OCI-LY7 (cell line): Measurements from ENCODE around the gene EIF2B1. TPM values are rescaled to one million over a fixed set of nuclear protein-coding genes. Genes with fewer than 3 reads are reported as not detected.

ENCODE experiments used
- Bru-seq: library from RNA; stranded (reverse); fragments of 400-500 nt; gene quantifications from one replicate; lab custom pipeline; 2021; lab: Mats Ljungman, UMichigan
- BruChase-seq, 2 experiments: library from RNA; stranded (reverse); fragments of 400-500 nt; gene quantifications; one replicate each; lab custom pipeline; 2021; lab: Mats Ljungman, UMichigan
- BruUV-seq: library from RNA; stranded (reverse); fragments of 400-500 nt; replicated peaks from 2 replicates; lab custom pipeline; 2021; lab: Mats Ljungman, UMichigan
- CTCF ChIA-PET: fragments of 300-600 bp; sonication (Branson Sonifier 250); formaldehyde crosslinking; loops from one replicate; lab custom pipeline; 2022; ENCODE audit warnings: antibody characterized with exemption; ENCODE audit not compliant: unreplicated experiment; lab: Charles Lee
- POLR2A ChIA-PET: fragments of 300-600 bp; sonication (Branson Sonifier 250); formaldehyde crosslinking; loops from one replicate; lab custom pipeline; 2022; ENCODE audit warnings: antibody characterized with exemption; lab: Charles Lee
- DNase-seq: peaks from one replicate; pipeline ENCODE4 v3.0.0-alpha.2; 2015; ENCODE audit warnings: low spot score
- H2AFZ ChIP-seq: fragments of 200-600 bp; sonication (generic), shearing (Covaris generic); 2 replicates; pipeline ENCODE4 v1.6.1; 2014; ENCODE audit warnings: mild to moderate bottlenecking, antibody characterized with exemption, low read length, moderate library complexity
- H3K27ac ChIP-seq: fragments of 200-600 bp; sonication (generic); 2 replicates; pipeline ENCODE4 v1.5.1; 2014; ENCODE audit warnings: mixed run types, low read depth, mild to moderate bottlenecking, moderate library complexity, low read length, inconsistent platforms; ENCODE audit not compliant: poor library complexity, severe bottlenecking
- H3K36me3 ChIP-seq: fragments of 200-600 bp; sonication (generic); 2 replicates; pipeline ENCODE4 v1.6.1; 2014; ENCODE audit warnings: mild to moderate bottlenecking, antibody characterized with exemption, low read length, moderate library complexity, mixed read lengths; ENCODE audit not compliant: insufficient read depth
- H3K4me1 ChIP-seq: fragments of 200-600 bp; sonication (generic); 2 replicates; pipeline ENCODE4 v1.5.1; 2014; ENCODE audit warnings: mild to moderate bottlenecking, low read length; ENCODE audit not compliant: insufficient read depth, poor library complexity, severe bottlenecking
- H3K4me2 ChIP-seq: fragments of 200-600 bp; sonication (generic); 2 replicates; pipeline ENCODE4 v1.6.1; 2014; ENCODE audit warnings: mild to moderate bottlenecking, low read length
- H3K4me3 ChIP-seq: fragments of 200-600 bp; sonication (generic); 2 replicates; pipeline ENCODE4 v1.5.1; 2014; ENCODE audit warnings: mild to moderate bottlenecking, low read depth, low read length; ENCODE audit not compliant: poor library complexity, severe bottlenecking
- H3K79me2 ChIP-seq: fragments of 200-600 bp; sonication (generic); 2 replicates; pipeline ENCODE4 v1.6.1; 2016; ENCODE audit warnings: low read depth, mild to moderate bottlenecking, low read length, moderate library complexity, mixed read lengths; ENCODE audit not compliant: insufficient read depth
- H3K9me2 ChIP-seq: fragments of 200-600 bp; sonication (generic); 2 replicates; pipeline ENCODE4 v1.6.1; 2016; ENCODE audit warnings: mild to moderate bottlenecking, low read length, mixed read lengths; ENCODE audit not compliant: insufficient read depth
- H3K9me3 ChIP-seq: fragments of 200-600 bp; sonication (generic); 2 replicates; pipeline ENCODE4 v1.6.1; 2014; ENCODE audit warnings: mild to moderate bottlenecking, mixed run types, low read length, mixed read lengths
- H4K20me1 ChIP-seq: fragments of 200-600 bp; sonication (generic); 2 replicates; pipeline ENCODE4 v1.6.1; 2014; ENCODE audit warnings: mild to moderate bottlenecking, antibody characterized with exemption, low read length, moderate library complexity, mixed read lengths; ENCODE audit not compliant: insufficient read depth
- CTCF ChIP-seq: fragments of 200-600 bp; sonication (generic); conservative IDR thresholded peaks from 2 replicates; pipeline ENCODE4 v1.5.1; 2014; ENCODE audit warnings: mild to moderate bottlenecking, antibody characterized with exemption, low read length, moderate library complexity, mixed read lengths
- EZH2phosphoT487 ChIP-seq: fragments of 200-600 bp; sonication (generic); IDR thresholded peaks from 2 replicates; pipeline ENCODE4 v1.6.1; 2018; ENCODE audit warnings: low read depth, borderline replicate concordance, mild to moderate bottlenecking, mixed run types, antibody characterized with exemption, low read length, moderate library complexity, mixed read lengths
- intact Hi-C: fragments of 100-400 bp; cut with micrococcal nuclease; formaldehyde crosslinking; loops from one replicate; pipeline ENCODE4 v1.10.0; 2022; ENCODE audit not compliant: unreplicated experiment
- long read RNA-seq: library from polyadenylated mRNA; stranded (forward); transcript quantifications from one replicate; pipeline ENCODE4 v2.0.0, GENCODE V29; 2022
- total RNA-seq, 2 experiments: library from RNA; depleted of rRNA in 1 of 2; stranded (reverse); fragments of >200 nt in 1 of 2; shearing (Covaris generic) in 1 of 2; gene quantifications; 2 replicates each; pipeline ENCODE4 v1.2.3, GENCODE V29; 2014 to 2022

The EIF2B1 gene
- 60.3 and 93.4 TPM in 2 replicates for total RNA-seq (2014; rRNA removed; shearing (Covaris generic))
- total RNA-seq (2022), result 69.8 and 72.8 TPM in 2 replicates
- percentile 79 among the genes with signal in this experiment for Bru-seq, nascent RNA
- BruChase-seq, experiment 1, labeled RNA remaining after a 6-hour chase, result percentile 91 among the genes with signal in this experiment
- BruChase-seq, experiment 2, labeled RNA remaining after a 2-hour chase, result percentile 83 among the genes with signal in this experiment
- long read RNA-seq, transcript EIF2B1-201 (9 exons, 2,477 nt), result major isoform, 196 of 231 reads
- long read RNA-seq, partial matches to known transcripts, result 4 of 231 reads
- long read RNA-seq, other reads (novel, unspliced or antisense), result 30 of 231 reads

GRCh38 chr12:123633379-123634141 is at the start of gene EIF2B1, which contains the start of gene GTF2H3:
Gene EIF2B1 (minus strand): TSS chr12:123633686. CDS start chr12:123633557, 129 bp downstream.
Gene GTF2H3 (plus strand): TSS chr12:123633829. CDS start chr12:123633860, 31 bp downstream.
- peak; percentile 97 for DNase-seq
- ChIA-PET CTCF (no interaction called here), POLR2A (interaction anchor here (0.5 to 2.0 kb wide), 6 partner anchors 22 to 260 kb away, joined by 3 to 7 read pairs (median 3); partner anchors contain the start of gene DDX55)
- BruUV-seq, result no TSS peak
- H3K79me2 ChIP-seq, result peaks cover 45% of the 10 kb centered on the region
- peak within 1 kb of the TSS; percentile 94 for H3K4me2 ChIP-seq
- peaks cover 27% of the 10 kb centered on the region for H3K36me3 ChIP-seq
- peaks cover 12% of the 10 kb centered on the region for H3K4me1 ChIP-seq
- H4K20me1 ChIP-seq, result no peaks in the 10 kb centered on the region
- peak within 1 kb of the TSS; percentile 75; the same call in 1 of the 2 replicates for H2AFZ ChIP-seq
- H3K9me3 ChIP-seq, result no peaks in the 10 kb centered on the region
- no peaks in the 10 kb centered on the region for H3K9me2 ChIP-seq
- TF ChIP-seq EZH2phosphoT487 (no peak), CTCF (no peak)
- H3K4me3 ChIP-seq, result peak within 1 kb of the TSS; percentile 98
- H3K27ac ChIP-seq, result peak within 1 kb of the TSS; percentile 57
- intact Hi-C loops, result loop anchor here (1.0 kb wide), 1 partner anchor 31 kb away; the partner anchor contains the start of gene DDX55

- H4K20me1 ChIP-seq, result no peaks in the 10 kb centered on the region
- H3K4me2 ChIP-seq, result no peak overlapping the region
- H3K4me3 ChIP-seq, result no peak overlapping the region
- POLR2A ChIA-PET, result no interaction called here
- CTCF ChIA-PET, result no interaction called here
- no peaks in the 10 kb centered on the region for H3K9me2 ChIP-seq
- no peak overlapping the region for H3K27ac ChIP-seq
- H3K79me2 ChIP-seq, result no peaks in the 10 kb centered on the region
- TF ChIP-seq EZH2phosphoT487, result no peak
- no peak for TF ChIP-seq CTCF
- H3K4me1 ChIP-seq, result no peaks in the 10 kb centered on the region
- no peak overlapping the region for H2AFZ ChIP-seq
- no TSS peak for BruUV-seq
- H3K9me3 ChIP-seq, result no peaks in the 10 kb centered on the region
- intact Hi-C loops, result no loop called here
- H3K36me3 ChIP-seq, result no peaks in the 10 kb centered on the region; the same call in 1 of the 2 replicates
- no peak for DNase-seq
These were observed 48.1 kb upstream of the EIF2B1 start for GRCh38 chr12:123681605-123682004.
